Neutrophil (primary cell): Measurements from ENCODE around the gene MAN1A1.

Experiments used
- H3K27ac ChIP-seq: fragments of 200-600 bp; sonication (generic); 2 replicates; pipeline ENCODE4 v1.5.1; 2016; ENCODE audit warnings: mild to moderate bottlenecking, moderate library complexity
- H3K27me3 ChIP-seq: fragments of 200-600 bp; sonication (generic); 2 replicates; pipeline ENCODE4 v1.6.0; 2016; ENCODE audit warnings: mild to moderate bottlenecking
- H3K36me3 ChIP-seq: fragments of 200-600 bp; sonication (generic); 2 replicates; pipeline ENCODE4 v1.5.1; 2017
- H3K4me1 ChIP-seq, 2 experiments: fragments of 200-600 bp in 1 of 2; sonication (generic) in 1 of 2; 1 replicate in 1 of 2; 2 replicates in 1 of 2; pipeline versions ENCODE4 v1.5.1 to v1.6.1; 2013 to 2016; ENCODE audit warnings: low read depth in 1 of 2, low read length in 1 of 2, mild to moderate bottlenecking in 1 of 2, moderate library complexity in 1 of 2; ENCODE audit not compliant: control insufficient read depth in 1 of 2, insufficient read depth in 1 of 2
- H3K4me3 ChIP-seq, 2 experiments: fragments of 200-600 bp in 1 of 2; sonication (generic) in 1 of 2; 1 replicate in 1 of 2; 2 replicates in 1 of 2; pipeline ENCODE4 v1.5.1; 2013 to 2016; ENCODE audit warnings: low read depth in 1 of 2, low read length in 1 of 2, mild to moderate bottlenecking in 1 of 2, moderate library complexity in 1 of 2
- H3K9me3 ChIP-seq: fragments of 200-600 bp; sonication (generic); 2 replicates; pipeline ENCODE4 v1.5.1; 2016
- CTCF ChIP-seq: fragments of 200-600 bp; sonication (generic); IDR thresholded peaks from 2 replicates; pipeline ENCODE4 v1.5.1; 2016; ENCODE audit warnings: antibody characterized with exemption

The MAN1A1 gene

DNA sequence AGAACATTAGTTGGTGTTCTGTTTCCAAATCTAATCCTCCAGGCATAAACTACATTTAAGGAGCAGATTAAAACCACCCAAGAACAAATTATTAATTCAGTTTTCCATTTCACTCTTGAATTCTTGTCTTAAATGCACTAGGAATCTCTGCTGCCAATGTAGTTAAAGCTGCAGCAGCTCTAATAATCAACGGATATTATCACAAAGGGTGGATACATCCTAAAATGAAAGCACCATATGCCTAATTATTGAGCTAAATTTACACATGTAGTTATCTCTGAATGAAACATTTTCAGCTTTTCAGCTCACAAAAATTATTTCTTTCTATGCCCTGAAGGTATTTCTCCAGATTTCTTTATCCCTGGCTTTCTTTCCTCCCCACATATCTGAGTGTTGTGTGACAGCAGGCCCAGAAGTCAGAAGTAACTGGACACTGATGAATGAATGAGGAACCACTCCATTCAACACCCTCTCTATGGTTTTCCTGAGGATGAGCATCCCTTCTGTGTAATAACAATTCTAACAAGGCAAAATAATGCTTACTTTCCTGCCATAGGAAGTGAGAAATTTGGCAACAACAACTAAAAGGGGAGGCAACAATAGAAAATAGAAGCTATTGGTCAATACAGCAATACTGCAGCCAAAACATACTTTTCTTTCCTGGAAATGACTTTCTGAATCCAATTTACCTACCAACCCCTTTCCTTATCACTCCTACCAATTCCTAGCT is 14.9 kb downstream of the MAN1A1 start:
- no peaks in the 10 kb centered on the region for H3K36me3 ChIP-seq
- H3K4me1 ChIP-seq, result peaks cover 16 to 18% of the 10 kb centered on the region in 2 experiments
- H3K27ac ChIP-seq, result peak overlapping the region; percentile 43
- H3K9me3 ChIP-seq, result no peaks in the 10 kb centered on the region
- H3K27me3 ChIP-seq, result no peaks in the 10 kb centered on the region
- no peak for TF ChIP-seq CTCF
- no peak overlapping the region for H3K4me3 ChIP-seq

DNA sequence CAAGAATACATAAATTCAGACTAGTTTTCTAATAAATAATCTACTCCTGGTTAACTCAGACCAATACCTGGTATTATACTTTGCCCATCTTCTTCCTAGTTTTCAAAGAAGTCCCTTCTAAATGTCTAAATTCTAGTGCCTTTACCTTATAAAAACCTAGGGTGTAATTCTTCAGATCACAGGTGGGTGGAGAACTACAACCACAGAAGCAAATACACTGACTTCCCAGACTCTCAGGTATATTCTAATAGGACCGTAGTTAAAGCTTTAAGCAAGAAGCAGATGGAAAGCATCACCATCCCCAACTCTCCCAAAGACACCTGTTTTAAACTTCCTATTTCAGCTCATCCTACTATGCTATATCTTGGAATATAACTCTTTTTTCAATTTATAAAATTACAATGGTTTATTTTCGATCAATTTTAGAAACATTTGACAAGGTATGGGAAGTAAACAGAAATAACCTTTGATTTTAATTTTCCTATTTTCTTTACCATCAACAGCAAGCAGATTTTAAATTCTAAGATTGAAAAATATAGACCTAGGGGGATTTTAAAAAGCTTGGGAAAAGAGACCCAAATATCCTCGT is 15.8 kb downstream of the MAN1A1 start:
- Histone ChIP-seq H3K4me1 (peaks cover 11 to 12% of the 10 kb centered on the region in 2 experiments), H3K9me3 (no peaks in the 10 kb centered on the region), H3K36me3 (no peaks in the 10 kb centered on the region), H3K27ac (peak overlapping the region; percentile 43), H3K4me3 (no peak overlapping the region), H3K27me3 (no peaks in the 10 kb centered on the region)
- no peak for TF ChIP-seq CTCF

- H3K4me3 ChIP-seq, result no peak overlapping the region
- TF ChIP-seq CTCF, result no peak
- H3K36me3 ChIP-seq, result no peaks in the 10 kb centered on the region
- no peaks in the 10 kb centered on the region for H3K27me3 ChIP-seq
- H3K9me3 ChIP-seq, result no peaks in the 10 kb centered on the region
- no peak overlapping the region for H3K27ac ChIP-seq
- peaks cover 11 to 12% of the 10 kb centered on the region in 2 experiments for H3K4me1 ChIP-seq
Observed at GRCh38 chr6:119333063-119333609, 16.4 kb downstream of the MAN1A1 start.

- Histone ChIP-seq H3K4me1 (peaks cover 11 to 12% of the 10 kb centered on the region in 2 experiments), H3K4me3 (no peak overlapping the region), H3K27me3 (no peaks in the 10 kb centered on the region), H3K9me3 (no peaks in the 10 kb centered on the region), H3K27ac (no peak overlapping the region), H3K36me3 (no peaks in the 10 kb centered on the region)
- no peak for TF ChIP-seq CTCF
Observed at GRCh38 chr6:119331663-119332286, 17.8 kb downstream of the MAN1A1 start.

GRCh38 chr6:119330520-119331113 is 18.9 kb downstream of the MAN1A1 start:
- no peak for TF ChIP-seq CTCF

More at GRCh38 chr6:119330520-119331113, 18.9 kb downstream of the MAN1A1 start:
- no peak overlapping the region for H3K27ac ChIP-seq
- H3K27me3 ChIP-seq, result no peaks in the 10 kb centered on the region
- H3K4me1 ChIP-seq, result peaks cover 11 to 12% of the 10 kb centered on the region in 2 experiments
- no peak overlapping the region for H3K4me3 ChIP-seq
- H3K36me3 ChIP-seq, result no peaks in the 10 kb centered on the region
- no peaks in the 10 kb centered on the region for H3K9me3 ChIP-seq
